ENCODE results near the gene THSD4.
"Not testable (repeated sequence)": the region's sequence is repeated elsewhere in the genome, so short reads cannot be mapped to it uniquely, and the experiment has no call there.

The THSD4 gene

DNA sequence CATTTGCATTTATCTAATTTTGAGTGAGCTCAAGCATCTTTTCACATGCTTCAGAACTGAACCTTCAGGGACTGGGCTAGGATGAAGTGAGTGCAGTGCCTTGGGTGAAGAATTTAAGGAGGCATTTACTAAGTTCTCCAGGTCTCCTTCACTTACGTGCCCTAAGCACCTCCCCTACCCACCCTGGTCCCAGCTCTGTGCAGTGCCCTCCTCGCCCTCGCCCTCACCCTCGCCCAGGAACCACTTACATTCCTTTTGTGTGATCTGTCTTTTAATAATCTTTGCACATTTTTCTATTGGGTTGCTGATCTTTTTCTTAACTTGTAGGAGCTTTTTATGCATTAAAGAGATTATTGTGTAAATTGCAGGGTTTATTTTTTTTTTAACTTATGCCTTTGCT lies 322.6 kb downstream of the THSD4 start:
- no peak for DNase-seq

DNA sequence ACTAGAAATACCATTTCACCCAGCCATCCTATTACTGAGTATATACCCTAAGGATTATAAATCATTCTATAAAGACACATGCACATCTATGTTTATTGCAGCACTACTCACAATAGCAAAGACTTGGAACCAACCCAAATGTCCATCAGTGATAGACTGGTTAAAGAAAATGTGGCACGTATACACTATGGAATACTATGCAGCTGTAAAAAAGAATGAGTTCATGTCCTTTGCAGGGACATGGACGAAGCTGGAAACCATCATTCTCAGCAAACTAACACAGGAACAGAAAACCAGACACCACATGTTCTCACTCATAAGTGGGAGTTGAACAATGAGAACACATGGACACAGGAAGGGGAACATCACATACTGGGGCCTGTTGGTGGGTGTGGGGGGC lies 324.2 kb downstream of the THSD4 start:
- DNase-seq = not testable (repeated sequence)

GRCh38 chr15:71440489-71441110 lies 325.3 kb downstream of the THSD4 start:
- DNase-seq = no peak

GRCh38 chr15:71443538-71443937 lies 328.3 kb downstream of the THSD4 start:
- peak; percentile 12 for DNase-seq

DNA sequence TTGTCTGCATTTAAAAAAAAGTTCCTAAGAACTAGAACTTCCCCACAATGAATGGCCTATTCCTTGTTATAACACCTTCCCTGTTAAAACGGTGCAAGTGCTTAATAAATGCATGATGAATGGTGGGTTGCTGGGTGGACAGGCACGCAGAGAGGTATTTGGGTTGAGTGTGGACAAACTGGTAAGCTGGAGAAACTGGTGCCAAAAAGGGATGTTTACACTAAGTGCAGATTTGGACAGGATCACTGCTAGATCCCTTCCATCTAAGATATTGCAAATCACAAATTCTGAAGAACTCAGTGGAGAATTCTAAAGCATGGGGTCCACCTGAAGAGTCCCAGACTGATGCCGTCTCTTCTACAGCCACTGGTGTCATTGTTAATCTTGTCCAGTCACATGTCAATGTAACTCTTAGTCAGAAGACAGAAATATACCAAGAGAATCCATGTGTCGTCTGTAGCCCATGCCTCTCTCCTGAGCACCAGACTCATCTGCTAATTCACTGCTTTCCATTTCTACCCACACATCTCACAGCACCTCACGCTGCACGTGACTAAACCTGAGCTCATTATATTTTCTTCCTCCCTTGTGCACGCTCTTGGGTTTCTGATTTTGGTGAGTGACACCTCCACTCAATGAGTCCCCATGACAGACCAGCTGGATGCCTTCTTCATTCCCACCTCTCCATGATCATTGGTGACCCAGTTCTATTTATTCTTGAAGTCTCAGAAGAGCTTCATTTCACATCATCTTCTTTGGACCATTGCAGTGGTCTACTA lies 328.9 kb downstream of the THSD4 start:
- DNase-seq = no peak

GRCh38 chr15:71444866-71445590 lies 329.8 kb downstream of the THSD4 start:
- DNase-seq = no peak

DNA sequence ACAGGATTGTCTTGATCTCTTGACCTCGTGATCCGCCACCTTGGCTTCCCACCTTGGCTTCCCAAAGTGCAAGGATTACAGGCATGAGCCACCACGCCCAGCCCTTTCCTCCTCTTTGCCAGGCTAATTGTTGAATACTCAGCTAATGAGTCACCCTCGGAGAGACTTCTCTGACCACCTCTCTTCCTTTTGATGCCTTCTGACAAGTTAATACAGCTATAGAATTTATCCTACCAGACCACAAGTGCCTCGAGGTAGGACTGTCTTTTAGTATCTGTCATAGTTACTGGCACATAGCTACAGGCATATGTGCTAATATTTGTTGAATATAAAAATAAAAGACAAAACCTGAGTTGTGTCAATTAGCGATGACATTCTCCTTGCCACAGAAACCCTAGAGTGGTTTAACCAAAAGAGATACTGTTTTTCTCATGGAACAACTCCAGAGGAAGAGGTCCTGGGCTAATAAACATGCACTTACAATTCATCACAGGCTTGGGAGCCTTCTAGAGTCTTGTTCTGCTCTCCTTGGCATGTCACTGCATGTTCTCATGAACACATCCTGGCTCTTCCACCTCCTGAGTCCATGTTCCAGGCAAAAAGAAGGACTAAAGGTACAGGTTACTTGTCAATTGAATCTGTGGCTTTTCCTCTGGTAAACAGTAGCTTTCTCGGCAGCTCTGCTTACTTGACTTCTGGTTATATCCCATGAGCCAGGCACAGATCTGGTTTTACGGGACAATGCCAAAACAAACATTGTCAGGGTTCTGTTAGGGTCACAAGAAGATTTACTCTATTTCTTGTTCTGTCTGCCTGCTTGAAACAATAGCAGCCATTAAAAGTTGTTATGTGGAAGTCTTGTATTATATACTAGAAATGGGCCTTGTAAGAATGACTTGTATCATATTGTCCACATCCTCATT lies 332.3 kb downstream of the THSD4 start:
- no peak for DNase-seq

- DNase-seq = no peak
These were observed 333.4 kb downstream of the THSD4 start for GRCh38 chr15:71448688-71449114.

- DNase-seq = no peak
These were observed 334.1 kb downstream of the THSD4 start for GRCh38 chr15:71449363-71449762.

GRCh38 chr15:71449956-71450355 lies 334.7 kb downstream of the THSD4 start:
- DNase-seq = no peak

- DNase-seq = no peak
These were observed 335.9 kb downstream of the THSD4 start for GRCh38 chr15:71451130-71451529.

DNA sequence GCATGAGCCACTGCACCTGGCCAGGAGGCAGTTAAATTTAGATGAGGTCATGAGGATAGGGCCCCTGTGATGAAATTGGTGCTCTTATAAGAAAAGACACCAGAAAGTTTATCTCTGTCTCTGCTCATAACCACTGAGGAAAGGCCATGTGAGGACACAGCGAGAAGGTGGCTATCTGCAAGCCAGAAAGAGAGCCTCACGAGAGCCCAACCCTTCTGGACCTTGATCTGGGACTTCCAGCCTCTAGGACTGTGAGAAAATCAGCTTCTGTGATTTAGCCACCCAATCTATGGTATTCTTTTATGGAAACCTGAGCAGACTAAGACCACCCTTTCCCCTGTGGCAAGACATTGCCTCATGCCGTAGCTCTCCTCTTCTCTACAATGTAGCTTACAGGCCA lies 337.6 kb downstream of the THSD4 start:
- no peak for DNase-seq

GRCh38 chr15:71454462-71454996 lies 339.3 kb downstream of the THSD4 start:
- DNase-seq = no peak

GRCh38 chr15:71455107-71455506 lies 339.8 kb downstream of the THSD4 start:
- no peak for DNase-seq

- DNase-seq = no peak
These were observed 340.6 kb downstream of the THSD4 start for GRCh38 chr15:71455878-71456277.

- DNase-seq = no peak
These were observed 341.1 kb downstream of the THSD4 start for GRCh38 chr15:71456362-71456761.

- DNase-seq = no peak
These were observed 341.5 kb downstream of the THSD4 start for GRCh38 chr15:71456811-71457210.

- DNase-seq = no peak
These were observed 342.9 kb downstream of the THSD4 start for GRCh38 chr15:71458089-71458660.

DNA sequence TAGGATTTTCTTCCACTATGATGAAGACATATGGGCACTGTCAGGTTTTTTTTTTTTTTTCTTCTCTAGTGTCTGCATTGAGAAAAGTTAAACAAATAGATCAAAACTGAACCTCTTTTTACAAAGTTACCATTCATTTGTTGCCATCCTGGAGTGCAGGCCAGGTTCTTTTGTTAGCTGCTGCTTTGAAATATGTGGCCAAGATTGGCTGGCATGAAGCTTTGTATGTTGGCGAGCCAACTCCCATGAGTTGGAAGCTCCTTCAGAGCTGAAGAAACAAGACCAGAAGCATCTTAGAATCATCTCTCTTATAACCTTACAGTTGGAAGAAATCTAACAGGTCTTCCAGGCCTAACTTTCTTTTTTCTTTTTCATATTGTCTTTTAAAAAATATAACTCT lies 346.5 kb downstream of the THSD4 start:
- no peak for DNase-seq

DNA sequence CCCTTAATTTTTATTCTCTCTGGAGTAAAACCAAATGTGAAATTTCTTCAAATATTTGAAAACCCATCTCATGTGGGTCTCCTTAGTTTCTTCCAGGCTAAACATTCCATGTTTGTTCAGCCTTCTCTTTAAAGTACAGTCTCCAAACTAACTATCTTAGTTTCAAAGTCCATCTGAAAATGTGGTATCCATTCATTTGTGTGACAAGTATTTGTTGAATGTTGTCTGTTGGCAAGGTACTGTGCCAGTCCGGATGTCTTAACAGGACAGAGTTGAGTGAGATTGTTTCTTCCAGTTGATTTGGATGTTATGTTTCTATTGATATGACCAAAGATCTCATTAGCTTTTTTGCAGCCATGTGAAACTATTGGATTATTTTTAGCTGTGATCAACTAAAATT lies 347.4 kb downstream of the THSD4 start:
- no peak for DNase-seq

GRCh38 chr15:71463156-71463665 lies 347.9 kb downstream of the THSD4 start:
- DNase-seq = no peak
